ENCODE measurements around the gene CCDC30. TPM values are rescaled to one million over a fixed set of nuclear protein-coding genes. Genes with fewer than 3 reads are reported as not detected.

The CCDC30 gene
- total RNA-seq, 1 donor from 2014 or later: 9.3 TPM

DNA sequence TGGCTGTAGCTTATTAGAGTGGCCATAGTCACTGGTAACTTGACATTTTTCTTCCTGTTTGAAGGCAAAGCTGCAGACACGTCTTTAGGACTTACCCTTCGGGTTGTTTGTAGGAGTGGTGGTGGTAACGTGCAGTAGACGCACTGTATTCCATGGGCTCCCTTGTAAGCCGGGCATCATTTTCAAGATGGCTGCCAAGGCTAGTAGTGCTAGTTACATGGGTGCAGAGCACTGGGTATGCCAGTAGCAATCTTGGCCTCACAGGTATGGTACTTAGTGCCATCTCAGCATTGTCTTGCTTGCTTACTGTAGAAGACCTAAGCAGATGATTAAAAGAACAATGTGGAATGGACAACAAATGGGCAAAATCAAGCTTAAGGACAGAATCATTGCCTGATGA is 221.1 kb downstream of the CCDC30 start:
- no peak for DNase-seq (ENCODE audit: extremely low spot score, unreplicated experiment)
- Mint-ChIP-seq H3K4me1 (ENCODE audit: unreplicated experiment) (peaks cover 54% of the 10 kb centered on the region), H3K4me3 (peak overlapping the region; percentile 96), H3K9me3 (no peaks in the 10 kb centered on the region), H3K27me3 (no peaks in the 10 kb centered on the region), H3K27ac (peak overlapping the region; percentile 90), H3K36me3 (peaks cover 29% of the 10 kb centered on the region)
- TF ChIP-seq, protein P1, sequence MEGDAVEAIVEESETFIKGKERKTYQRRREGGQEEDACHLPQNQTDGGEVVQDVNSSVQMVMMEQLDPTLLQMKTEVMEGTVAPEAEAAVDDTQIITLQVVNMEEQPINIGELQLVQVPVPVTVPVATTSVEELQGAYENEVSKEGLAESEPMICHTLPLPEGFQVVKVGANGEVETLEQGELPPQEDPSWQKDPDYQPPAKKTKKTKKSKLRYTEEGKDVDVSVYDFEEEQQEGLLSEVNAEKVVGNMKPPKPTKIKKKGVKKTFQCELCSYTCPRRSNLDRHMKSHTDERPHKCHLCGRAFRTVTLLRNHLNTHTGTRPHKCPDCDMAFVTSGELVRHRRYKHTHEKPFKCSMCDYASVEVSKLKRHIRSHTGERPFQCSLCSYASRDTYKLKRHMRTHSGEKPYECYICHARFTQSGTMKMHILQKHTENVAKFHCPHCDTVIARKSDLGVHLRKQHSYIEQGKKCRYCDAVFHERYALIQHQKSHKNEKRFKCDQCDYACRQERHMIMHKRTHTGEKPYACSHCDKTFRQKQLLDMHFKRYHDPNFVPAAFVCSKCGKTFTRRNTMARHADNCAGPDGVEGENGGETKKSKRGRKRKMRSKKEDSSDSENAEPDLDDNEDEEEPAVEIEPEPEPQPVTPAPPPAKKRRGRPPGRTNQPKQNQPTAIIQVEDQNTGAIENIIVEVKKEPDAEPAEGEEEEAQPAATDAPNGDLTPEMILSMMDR (conservative IDR thresholded peaks at IDR 0.05): no peak

GRCh38 chr1:42686418-42686817 is 223.3 kb downstream of the CCDC30 start:
- H3K4me3 Mint-ChIP-seq: peak overlapping the region; percentile 62
- H3K27me3 Mint-ChIP-seq: no peaks in the 10 kb centered on the region
- no peaks in the 10 kb centered on the region for H3K9me3 Mint-ChIP-seq
- DNase-seq (ENCODE audit: extremely low spot score, unreplicated experiment): no peak
- H3K27ac Mint-ChIP-seq: no peak overlapping the region
- H3K4me1 Mint-ChIP-seq (ENCODE audit: unreplicated experiment): peaks cover 56% of the 10 kb centered on the region
- peaks cover 29% of the 10 kb centered on the region for H3K36me3 Mint-ChIP-seq
- TF ChIP-seq, protein P1 (conservative IDR thresholded peaks at IDR 0.05): no peak

DNA sequence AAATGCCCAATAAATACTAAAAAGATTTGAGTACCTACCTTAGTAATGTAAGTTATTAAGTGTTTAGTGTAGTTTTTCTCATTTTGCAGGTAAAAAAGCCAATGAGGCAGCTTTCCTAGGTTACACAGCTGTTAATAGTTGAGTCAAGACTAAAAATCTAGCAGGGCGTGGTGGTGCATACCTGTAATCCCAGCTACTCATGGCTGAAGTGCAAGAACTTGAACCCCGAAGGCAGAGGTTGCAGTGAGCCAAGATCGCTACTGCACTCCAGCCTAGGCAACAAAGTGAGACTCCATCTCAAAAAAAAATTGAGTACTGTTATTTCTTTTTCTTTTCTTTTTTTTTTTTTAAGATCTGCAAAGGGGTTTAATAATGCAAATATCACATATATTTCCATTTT is 226.8 kb downstream of the CCDC30 start:
- peak overlapping the region; percentile 35 for H3K27ac Mint-ChIP-seq

GRCh38 chr1:42690477-42691156 is 227.5 kb downstream of the CCDC30 start:
- TF ChIP-seq, protein P1 (conservative IDR thresholded peaks at IDR 0.05): no peak
- Mint-ChIP-seq H3K9me3 (no peaks in the 10 kb centered on the region), H3K27ac (peak overlapping the region; percentile 37), H3K36me3 (peaks cover 30% of the 10 kb centered on the region), H3K4me1 (ENCODE audit: unreplicated experiment) (peaks cover 61% of the 10 kb centered on the region), H3K4me3 (peak overlapping the region; percentile 39), H3K27me3 (no peaks in the 10 kb centered on the region)
- no peak for DNase-seq (ENCODE audit: extremely low spot score, unreplicated experiment)

More for the DNA sequence above, 226.8 kb downstream of the CCDC30 start:
- TF ChIP-seq, protein P1 (conservative IDR thresholded peaks at IDR 0.05): no peak
- Mint-ChIP-seq H3K4me3 (no peak overlapping the region), H3K9me3 (no peaks in the 10 kb centered on the region), H3K36me3 (peaks cover 28% of the 10 kb centered on the region), H3K4me1 (ENCODE audit: unreplicated experiment) (peaks cover 64% of the 10 kb centered on the region), H3K27me3 (no peaks in the 10 kb centered on the region)
- DNase-seq (ENCODE audit: extremely low spot score, unreplicated experiment): no peak

GRCh38 chr1:42691157-42691498 is 228.0 kb downstream of the CCDC30 start:
- Mint-ChIP-seq H3K9me3 (no peaks in the 10 kb centered on the region), H3K27ac (peak overlapping the region; percentile 37)

More at GRCh38 chr1:42691157-42691498, 228.0 kb downstream of the CCDC30 start:
- DNase-seq (ENCODE audit: extremely low spot score, unreplicated experiment): no peak
- H3K4me3 Mint-ChIP-seq: peak overlapping the region; percentile 39
- H3K4me1 Mint-ChIP-seq (ENCODE audit: unreplicated experiment): peaks cover 57% of the 10 kb centered on the region
- TF ChIP-seq, protein P1 (conservative IDR thresholded peaks at IDR 0.05): no peak
- H3K27me3 Mint-ChIP-seq: no peaks in the 10 kb centered on the region
- peaks cover 35% of the 10 kb centered on the region for H3K36me3 Mint-ChIP-seq

Measured in type B pancreatic cell (in vitro differentiated cells).